ENCODE measurements around the gene UHRF2. TPM values are rescaled to one million over a fixed set of nuclear protein-coding genes. Genes with fewer than 3 reads are reported as not detected.

The UHRF2 gene
- total and polyA plus RNA-seq, 9 of the 15 experiments (the other 6 are each of a cell fraction or from before 2014, with no cell fraction given), result 5.6 to 39.0 (median 20.1) TPM

GRCh38 chr9:6399071-6399470 lies 13.9 kb upstream of the UHRF2 start:
- ChIA-PET POLR2A (interaction anchor here (0.7 to 1.9 kb wide), 3 partner anchors 8 to 284 kb away, joined by 3 to 5 read pairs (median 3); partner anchors contain the start of gene UHRF2), CTCF (ENCODE audit: low intra/inter-chr PET ratio) (no interaction called here)
- Histone ChIP-seq H3K4me1 (replicated peaks in 1 of 2; ENCODE audit: control insufficient read depth in 2 of 2, insufficient read depth in 2 of 2, low read length in 2 of 2) (no peaks in the 10 kb centered on the region), H3K9me3 (replicated peaks; ENCODE audit: control insufficient read depth, insufficient read depth, low read depth, low read length) (no peaks in the 10 kb centered on the region), H3K4me2 (ENCODE audit: insufficient read depth, low read length) (no peak overlapping the region), H3K27me3 (ENCODE audit: control insufficient read depth in 2 of 2, insufficient read depth in 2 of 2, low read length in 2 of 2) (no peaks in the 10 kb centered on the region), H3K9ac (ENCODE audit: insufficient read depth in 1 of 2, low read depth in 2 of 2, low read length in 2 of 2) (no peak overlapping the region), H3K36me3 (ENCODE audit: control insufficient read depth, insufficient read depth, low read length) (no peaks in the 10 kb centered on the region), H3K4me3 (no peak overlapping the region), H2AFZ (ENCODE audit: low read depth, low read length) (no peak overlapping the region), H3K79me2 (ENCODE audit: control insufficient read depth, insufficient read depth, low read length) (no peaks in the 10 kb centered on the region), H3K27ac (ENCODE audit: extremely low read depth, low read depth, low read length) (no peak overlapping the region), H4K20me1 (replicated peaks; ENCODE audit: control insufficient read depth, insufficient read depth, low read length) (no peaks in the 10 kb centered on the region), H3K9me1 (ENCODE audit: control insufficient read depth, insufficient read depth, low read length) (no peaks in the 10 kb centered on the region)
- no peak for DNase-seq (ENCODE audit: extremely low read depth in 1 of 4, low spot score in 3 of 4)
- 0% methylated on average over 2 of the region's 2 CpGs for WGBS (ENCODE audit: insufficient coverage, low coverage, missing lambda C conversion rate)
- TF ChIP-seq SIN3A (IDR thresholded peaks at IDR 0.05; ENCODE audit: borderline replicate concordance in 2 of 2, control insufficient read depth in 1 of 2, low read depth in 2 of 2, low read length in 2 of 2) (no peak), MYNN (IDR thresholded peaks at IDR 0.05) (no peak), MYNN (CRISPR knock-in tag; IDR thresholded peaks at IDR 0.05) (no peak), FOXM1 (IDR thresholded peaks at IDR 0.05; ENCODE audit: low read depth) (no peak), FOXM1 (CRISPR knock-in tag; IDR thresholded peaks at IDR 0.05; ENCODE audit: low read depth) (no peak), ZKSCAN1 (IDR thresholded peaks at IDR 0.05; ENCODE audit: low read depth, low read length) (no peak), TAL1 (IDR thresholded peaks at IDR 0.05) (no peak), ZNF41 (CRISPR knock-in tag; conservative IDR thresholded peaks at IDR 0.05) (no peak), ZNF699 (CRISPR knock-in tag; IDR thresholded peaks at IDR 0.05; ENCODE audit: insufficient replicate concordance) (no peak), CBFA2T2 (conservative IDR thresholded peaks at IDR 0.05) (no peak), FOS (IDR thresholded peaks at IDR 0.05; ENCODE audit: extremely low read depth, insufficient read length) (no peak), HDGF (IDR thresholded peaks at IDR 0.05) (no peak), HCFC1 (IDR thresholded peaks at IDR 0.05; ENCODE audit: low read depth, low read length) (no peak), CREB5 (CRISPR knock-in tag; IDR thresholded peaks at IDR 0.05) (no peak)
- no peak for ATAC-seq
- no TSS peak for BruUV-seq (replicated peaks)
- in situ Hi-C loops (cut with MboI), result no loop called here
- intact Hi-C loops (cut with micrococcal nuclease), result no loop called here
- no peak for FAIRE-seq
